Adrenal gland (tissue), 12 donors: ENCODE data around the gene BLNK. TPM values are rescaled to one million over a fixed set of nuclear protein-coding genes. Genes with fewer than 3 reads are reported as not detected.

Source experiments
- DNase-seq, 7 donors: peaks; one replicate each; pipeline ENCODE4 v3.0.0-alpha.2; 2019 to 2020
- H3K27ac ChIP-seq, 5 donors: fragments of 200-600 bp; sonication (generic) in 4 of 5; 1 replicate in 3 of 5; 2 replicates in 2 of 5; pipeline versions ENCODE4 v1.5.1 to v1.8.0; 2016 to 2020; ENCODE audit warnings: mild to moderate bottlenecking in 1 of 5
- H3K27me3 ChIP-seq: fragments of 200-600 bp; 2 replicates; pipeline ENCODE4 v1.8.0; 2021
- H3K36me3 ChIP-seq, 2 donors: fragments of 200-600 bp; replicated peaks in 1 of 2; 1 replicate in 1 of 2; 2 replicates in 1 of 2; pipeline versions ENCODE4 v1.5.1 to v1.8.0; 2018 to 2022
- H3K4me1 ChIP-seq, 2 donors: fragments of 200-600 bp; replicated peaks in 1 of 2; 1 replicate in 1 of 2; 2 replicates in 1 of 2; pipeline versions ENCODE4 v1.5.1 to v1.8.0; 2018 to 2021
- H3K4me3 ChIP-seq, 4 donors: fragments of 200-600 bp; sonication (generic) in 3 of 4; one replicate each; pipeline ENCODE4 v1.5.1; 2016 to 2018
- H3K9me3 ChIP-seq, 3 donors: fragments of 200-600 bp; sonication (generic) in 1 of 3; replicated peaks in 1 of 3; 1 replicate in 2 of 3; 2 replicates in 1 of 3; pipeline versions ENCODE4 v1.5.1 to v1.8.0; 2016 to 2021
- POLR2A ChIP-seq, 2 donors: fragments of 450-650 bp; IDR thresholded peaks; one replicate each; pipeline ENCODE4 v1.6.1; 2017; ENCODE audit warnings: antibody characterized with exemption in 2 of 2, mild to moderate bottlenecking in 2 of 2, moderate library complexity in 1 of 2
- WGBS, 4 donors: extraction: QIAGEN DNeasy Blood & Tissue Kit in 2 of 4; methylation state at CpG; one replicate each; pipeline versions ENCODE4 v1.1.5 to v1.1.7; 2013 to 2017; 5-methylcytosine and 5-hydroxymethylcytosine counted together
- intact Hi-C, 2 donors: fragments of 100-400 bp; cut with DNase I; formaldehyde crosslinking; loops; one replicate each; pipeline versions ENCODE4 v1.14.1 to v1.15.0; 2022 to 2023
- polyA plus RNA-seq, 3 donors: library from polyadenylated mRNA; stranded (reverse); fragments of 200-250 nt in 2 of 3; fragments of 350-450 nt in 1 of 3; fragmentation: Illumina TruSeq in 1 of 3; extraction: RNeasy Lipid Tissue Mini Kit (QIAGEN cat#74804) in 1 of 3; gene quantifications; one replicate each; pipeline ENCODE4 v1.2.3, GENCODE V29; 2013 to 2014
- total RNA-seq, 9 donors: library from RNA; depleted of rRNA in 4 of 9; stranded (reverse); fragments of >200 nt in 4 of 9; fragments of 120-200 nt in 1 of 9; fragmentation: NEBNext Ultra II Directional in 1 of 9; extraction: Animal tissue kit (Norgen Biotek cat#: 25700) in 1 of 9; gene quantifications; one replicate each; pipeline versions ENCODE4 v1.1.0 to v1.2.4, GENCODE V29; 2013 to 2023
- TF ChIP-seq, protein P1 (sequence below), 6 experiments: fragments of 450-650 bp in 4 of 6; fragments of 200-600 bp in 2 of 6; sonication (generic) in 1 of 6; IDR thresholded peaks; 1 replicate in 5 of 6; 2 replicates in 1 of 6; pipeline versions ENCODE4 v1.5.1 to v1.8.0; 2016 to 2021; ENCODE audit warnings: antibody characterized with exemption in 6 of 6, mild to moderate bottlenecking in 2 of 6, moderate library complexity in 1 of 6
- donor health status: healthy with polysubstance abuse.
- donor health status: Bipolar disorder and iron deficiency.
- donor health status: DM: yes; HTN: yes; CAD: no.
- donor health status: DM: no; HTN: no; CAD: no.
- donor health status: DM: no; HTN: no; CAD: no.
- donor health status: DM: yes; HTN: yes; CAD: no.

Gene BLNK
- total and polyA plus RNA-seq, 12 donors: 0.72 to 8.5 (median 4.0) TPM

DNA sequence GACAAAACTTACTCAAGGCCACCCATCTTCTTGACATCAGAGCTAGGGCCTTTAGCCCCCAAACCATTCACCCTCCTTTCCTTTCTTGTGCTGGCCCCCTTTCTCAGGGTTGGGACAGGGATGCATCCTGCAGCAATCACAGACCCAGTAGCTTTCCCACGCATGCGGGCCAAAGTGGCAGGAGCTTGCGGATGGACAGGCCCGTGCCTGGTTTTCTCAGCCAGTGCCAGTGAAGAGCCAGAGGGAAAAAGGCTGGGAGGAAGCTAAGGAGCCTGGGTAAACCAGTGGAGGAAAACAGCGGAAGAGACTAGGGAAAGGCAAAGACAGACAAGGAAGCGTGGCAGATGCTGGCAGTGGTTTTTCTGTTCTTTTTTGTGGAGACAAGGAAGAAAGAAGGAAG is 5.1 kb upstream of the BLNK start:
- TF ChIP-seq, protein P1, sequence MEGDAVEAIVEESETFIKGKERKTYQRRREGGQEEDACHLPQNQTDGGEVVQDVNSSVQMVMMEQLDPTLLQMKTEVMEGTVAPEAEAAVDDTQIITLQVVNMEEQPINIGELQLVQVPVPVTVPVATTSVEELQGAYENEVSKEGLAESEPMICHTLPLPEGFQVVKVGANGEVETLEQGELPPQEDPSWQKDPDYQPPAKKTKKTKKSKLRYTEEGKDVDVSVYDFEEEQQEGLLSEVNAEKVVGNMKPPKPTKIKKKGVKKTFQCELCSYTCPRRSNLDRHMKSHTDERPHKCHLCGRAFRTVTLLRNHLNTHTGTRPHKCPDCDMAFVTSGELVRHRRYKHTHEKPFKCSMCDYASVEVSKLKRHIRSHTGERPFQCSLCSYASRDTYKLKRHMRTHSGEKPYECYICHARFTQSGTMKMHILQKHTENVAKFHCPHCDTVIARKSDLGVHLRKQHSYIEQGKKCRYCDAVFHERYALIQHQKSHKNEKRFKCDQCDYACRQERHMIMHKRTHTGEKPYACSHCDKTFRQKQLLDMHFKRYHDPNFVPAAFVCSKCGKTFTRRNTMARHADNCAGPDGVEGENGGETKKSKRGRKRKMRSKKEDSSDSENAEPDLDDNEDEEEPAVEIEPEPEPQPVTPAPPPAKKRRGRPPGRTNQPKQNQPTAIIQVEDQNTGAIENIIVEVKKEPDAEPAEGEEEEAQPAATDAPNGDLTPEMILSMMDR (IDR thresholded peaks at IDR 0.05): no peak
- no peak for TF ChIP-seq POLR2A (IDR thresholded peaks at IDR 0.05)
- WGBS, 4 donors: 84 to 97% (median 91%) methylated on average over 6 of the region's 6 CpGs
- no peak overlapping the region for H3K27ac ChIP-seq
- no peaks in the 10 kb centered on the region for H3K4me1 ChIP-seq
- no peaks in the 10 kb centered on the region for H3K9me3 ChIP-seq
- no peak overlapping the region for H3K4me3 ChIP-seq
- no peaks in the 10 kb centered on the region for H3K27me3 ChIP-seq
- intact Hi-C loops: no loop called here
- no peaks in the 10 kb centered on the region for H3K36me3 ChIP-seq
- no peak for DNase-seq

DNA sequence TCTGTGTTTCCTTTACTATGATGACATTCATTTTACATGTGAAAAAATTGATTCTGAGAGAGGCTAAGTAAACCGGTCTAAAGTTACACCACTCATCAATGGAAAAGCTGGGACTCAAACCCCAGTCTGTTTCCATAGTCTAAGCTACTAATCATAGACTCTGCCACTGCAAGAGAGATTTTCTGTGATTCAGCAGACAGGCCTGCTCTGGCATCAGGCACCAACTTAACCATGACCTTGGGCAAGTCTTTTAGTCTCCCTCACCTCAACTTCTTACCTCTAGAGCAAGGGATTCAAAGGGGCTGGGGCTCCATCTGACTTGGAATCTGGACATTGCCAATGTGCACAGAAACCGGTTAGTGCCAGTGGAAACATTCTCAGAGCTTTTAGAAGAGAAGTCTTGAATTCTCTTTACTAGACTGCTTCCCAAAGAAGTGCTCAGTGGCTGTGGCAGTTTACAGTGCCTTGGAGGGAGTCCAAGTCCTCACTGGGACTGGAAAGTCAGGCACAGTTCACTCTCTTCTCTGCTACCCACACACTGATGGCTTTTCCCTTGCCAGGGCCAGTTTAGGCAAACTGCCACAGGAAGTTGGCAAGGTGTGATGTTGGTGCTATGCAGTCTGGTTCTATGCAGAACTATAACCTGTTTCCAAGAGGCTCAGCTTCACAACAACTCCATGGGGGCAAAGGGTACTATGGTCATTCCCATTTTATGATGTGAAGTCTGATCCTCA is 4.5 kb upstream of the BLNK start:
- intact Hi-C loops: no loop called here
- H3K27ac ChIP-seq: no peak overlapping the region
- H3K4me3 ChIP-seq: no peak overlapping the region
- no peaks in the 10 kb centered on the region for H3K36me3 ChIP-seq
- no peaks in the 10 kb centered on the region for H3K27me3 ChIP-seq
- 73 to 89% (median 81%) methylated on average over 2 of the region's 2 CpGs for WGBS, 4 donors
- TF ChIP-seq POLR2A (IDR thresholded peaks at IDR 0.05): no peak
- TF ChIP-seq, protein P1 (IDR thresholded peaks at IDR 0.05): no peak
- no peaks in the 10 kb centered on the region for H3K9me3 ChIP-seq
- H3K4me1 ChIP-seq: no peaks in the 10 kb centered on the region
- peak in 2 of 7 donors; percentile 11 to 13 for DNase-seq

DNA sequence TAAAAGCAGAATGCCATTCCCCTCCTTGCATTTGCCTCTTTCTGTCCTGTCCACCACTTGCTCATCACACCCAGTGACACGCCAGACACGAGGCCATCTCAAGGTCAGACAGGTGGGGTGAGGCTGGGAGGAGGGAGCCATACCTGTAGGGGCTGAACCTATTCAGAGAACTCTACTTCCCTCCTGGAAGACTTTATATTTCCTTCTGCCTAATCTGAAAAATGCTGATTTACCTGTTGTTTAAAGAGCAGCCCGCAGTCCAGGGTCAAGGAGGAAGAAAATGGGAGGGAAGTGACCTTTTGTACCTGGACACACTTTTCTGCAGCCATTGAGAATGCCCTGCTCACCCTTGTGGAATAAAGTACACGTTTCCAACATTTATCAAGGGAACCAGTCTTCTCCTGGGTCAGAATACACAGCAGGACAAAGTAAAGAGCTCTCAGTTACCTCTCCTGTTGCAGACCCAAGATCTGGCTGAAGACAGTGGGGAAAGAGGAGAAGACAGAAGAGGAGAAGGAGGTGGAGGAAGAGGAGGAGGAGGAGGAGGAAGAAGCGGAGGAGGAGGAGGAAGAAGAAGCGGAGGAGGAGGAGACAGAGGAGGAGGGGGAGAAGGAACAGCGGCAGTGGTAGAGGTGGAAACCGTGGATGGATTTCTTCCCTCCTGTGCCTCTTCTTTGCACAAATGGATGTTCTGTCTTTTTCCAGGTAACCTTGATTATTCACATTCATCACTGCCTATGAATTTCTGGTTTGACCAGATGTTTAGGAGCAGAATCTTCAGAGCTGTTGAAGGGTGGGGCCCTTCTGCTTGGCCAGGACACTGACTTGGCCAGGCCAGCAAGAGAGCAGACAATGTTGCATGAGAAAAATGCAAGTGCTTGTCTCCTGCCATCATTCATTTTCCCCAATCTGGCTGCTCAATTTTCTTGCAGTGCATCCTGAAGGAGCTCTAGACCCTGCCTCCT is 1.2 kb upstream of the BLNK start:
- Histone ChIP-seq H3K27me3 (no peaks in the 10 kb centered on the region), H3K9me3 (no peaks in the 10 kb centered on the region), H3K4me1 (no peaks in the 10 kb centered on the region), H3K27ac (peak overlapping the region in 2 of 5 donors; percentile 30 to 36), H3K4me3 (no peak overlapping the region), H3K36me3 (no peaks in the 10 kb centered on the region)
- intact Hi-C loops: no loop called here
- DNase-seq: no peak
- 64 to 73% (median 67%) methylated on average over 8 of the region's 8 CpGs for WGBS, 4 donors
- TF ChIP-seq, protein P1 (IDR thresholded peaks at IDR 0.05): no peak
- TF ChIP-seq POLR2A (IDR thresholded peaks at IDR 0.05): no peak

DNA sequence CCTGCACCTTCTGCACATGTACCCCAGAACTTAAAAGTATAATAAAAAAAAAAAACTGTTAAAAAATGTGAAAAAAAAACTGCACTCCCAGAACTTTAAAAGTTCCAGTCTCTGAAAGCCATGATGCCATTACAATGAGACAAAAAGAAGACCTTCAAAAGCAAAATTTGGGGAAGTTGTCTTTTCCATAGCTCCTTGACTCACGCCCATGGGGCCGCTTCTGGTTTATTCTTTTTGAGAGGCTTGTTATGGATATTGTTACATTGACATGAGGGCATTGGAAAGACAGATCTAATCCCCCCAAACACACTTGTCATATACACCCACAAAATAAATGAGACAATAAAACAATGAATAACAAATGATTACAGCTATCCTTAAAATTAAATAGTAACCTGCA is 798 bp downstream of the BLNK start:
- H3K9me3 ChIP-seq: no peaks in the 10 kb centered on the region
- no peaks in the 10 kb centered on the region for H3K36me3 ChIP-seq
- H3K27me3 ChIP-seq: no peaks in the 10 kb centered on the region
- no peak for TF ChIP-seq POLR2A (IDR thresholded peaks at IDR 0.05)
- TF ChIP-seq, protein P1 (IDR thresholded peaks at IDR 0.05): no peak
- no peaks in the 10 kb centered on the region for H3K4me1 ChIP-seq
- DNase-seq: no peak
- WGBS, 4 donors: 70 to 86% (median 74%) methylated on average over 2 of the region's 2 CpGs
- H3K27ac ChIP-seq: peak overlapping the region in 4 of 5 donors; percentile 36 to 73 (median 50)
- peak overlapping the region in 1 of 4 donors; percentile 35 for H3K4me3 ChIP-seq
- intact Hi-C loops: no loop called here
